ENCODE results near the gene MDM1.

Gene MDM1

GRCh38 chr12:68331869-68332727, at the start of gene MDM1:
Gene MDM1 (minus strand): TSS chr12:68332362. CDS start chr12:68332245, 117 bp downstream.
- DNase-seq (ENCODE audit: low read depth): peak; percentile 93

DNA sequence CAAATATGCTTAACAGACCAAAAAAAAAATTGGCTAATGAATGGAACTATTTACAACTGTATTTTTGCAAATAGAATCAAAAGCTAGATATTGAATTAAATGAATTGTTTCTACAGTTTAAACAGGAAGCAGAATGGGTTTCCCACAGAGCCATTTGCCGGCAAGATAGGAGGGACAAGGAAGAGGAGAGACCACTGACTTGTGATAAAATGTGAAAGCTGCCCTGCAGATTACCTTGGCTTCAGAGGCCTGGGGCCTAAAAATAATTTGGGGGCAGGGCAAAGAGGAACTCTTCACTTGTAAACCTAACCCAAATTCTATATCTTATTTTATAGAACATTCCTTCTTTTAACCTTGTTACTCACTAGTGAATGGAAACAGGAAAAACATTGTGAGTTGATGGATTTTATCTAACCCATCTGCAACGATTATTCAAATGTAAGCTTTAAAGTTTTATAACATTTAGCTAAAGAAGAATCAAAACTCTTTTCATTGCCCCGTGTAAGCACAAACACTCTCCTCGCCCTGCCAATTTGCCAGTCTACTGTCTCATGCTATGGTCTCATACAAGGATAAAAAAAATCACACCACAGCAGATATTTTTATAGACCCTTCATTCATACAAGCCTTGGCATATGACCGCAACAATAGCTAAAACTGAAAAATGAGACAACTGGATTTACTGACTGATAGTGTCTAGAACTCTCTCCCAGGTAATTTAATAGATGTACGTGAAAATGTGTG, 49.5 kb upstream of the MDM1 start:
- no peak for DNase-seq (ENCODE audit: low read depth)

GRCh38 chr12:68378872-68379606, 46.9 kb upstream of the MDM1 start:
- no peak for DNase-seq (ENCODE audit: low read depth)

GRCh38 chr12:68377881-68378280, 45.7 kb upstream of the MDM1 start:
- DNase-seq (ENCODE audit: low read depth): no peak

GRCh38 chr12:68376901-68377300, 44.7 kb upstream of the MDM1 start:
- DNase-seq (ENCODE audit: low read depth): no peak

DNA sequence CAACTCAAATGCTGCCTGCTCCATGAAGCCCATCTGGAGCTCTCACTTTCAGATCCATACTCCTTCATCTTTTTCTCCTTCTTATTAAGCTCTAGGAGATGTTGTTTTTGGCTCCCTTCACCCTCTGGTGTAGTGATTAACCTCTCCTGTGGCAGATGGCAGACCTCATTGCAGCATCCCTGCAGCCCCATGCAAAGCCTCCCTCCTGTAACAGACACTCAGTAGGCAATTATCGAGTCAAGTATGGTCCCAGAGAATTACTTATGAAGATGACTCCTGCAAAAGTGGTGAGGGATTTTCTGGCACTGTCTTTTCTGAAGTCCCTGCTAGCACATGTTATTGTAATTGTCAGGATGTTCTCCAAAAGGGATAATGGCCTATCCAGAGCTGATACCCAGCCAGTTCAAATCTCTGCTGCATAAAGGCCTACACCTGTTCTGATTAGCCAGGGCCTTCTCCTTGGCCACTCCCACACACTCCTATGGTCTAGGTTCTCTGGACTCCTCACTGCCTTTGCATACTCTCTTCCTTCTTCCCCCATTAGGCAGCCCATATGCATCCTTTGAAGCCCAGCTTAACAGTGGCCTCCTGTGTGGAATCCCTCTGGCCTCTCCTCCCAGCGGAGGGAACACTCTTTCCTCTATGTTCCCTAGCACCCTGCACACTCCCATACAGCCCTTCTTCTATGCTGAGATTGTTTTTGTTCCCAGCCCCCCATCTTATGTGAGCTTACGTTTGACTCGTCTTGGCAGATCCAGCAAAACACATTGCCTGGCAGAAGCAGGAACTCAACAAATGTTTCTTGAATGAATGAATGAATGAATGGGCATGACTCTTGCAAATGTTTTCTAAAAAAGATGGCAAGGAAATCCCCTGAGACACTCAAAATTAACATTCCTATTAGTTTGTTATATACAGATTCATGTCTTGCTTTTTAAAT, 43.9 kb upstream of the MDM1 start:
- no peak for DNase-seq (ENCODE audit: low read depth)

GRCh38 chr12:68374307-68374982, 42.3 kb upstream of the MDM1 start:
- DNase-seq (ENCODE audit: low read depth): peak; percentile 54

- DNase-seq (ENCODE audit: low read depth): no peak
These were observed 38.5 kb upstream of the MDM1 start for GRCh38 chr12:68370667-68371066.

- no peak for DNase-seq (ENCODE audit: low read depth)
These were observed 37.9 kb upstream of the MDM1 start for GRCh38 chr12:68370006-68370590.

DNA sequence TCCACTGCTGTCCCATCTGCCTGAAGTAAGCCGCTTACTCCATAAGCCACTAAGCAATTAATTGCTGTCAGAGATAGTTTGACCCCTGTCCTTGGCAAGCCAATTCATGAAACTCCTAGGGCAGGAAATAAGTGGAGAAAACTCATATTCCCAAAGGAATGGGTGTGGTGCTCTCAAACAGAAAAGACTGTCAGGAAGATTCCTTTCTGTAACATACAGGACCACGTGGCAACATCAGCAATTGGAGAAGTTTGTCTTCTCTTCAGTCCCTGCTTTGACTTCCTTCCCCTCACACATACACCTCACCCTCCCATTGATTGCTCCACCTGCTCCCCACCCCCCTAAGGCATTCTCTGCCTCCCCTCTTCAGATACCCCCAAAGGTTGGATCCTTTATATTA, 36.2 kb upstream of the MDM1 start:
- DNase-seq (ENCODE audit: low read depth): no peak

DNA sequence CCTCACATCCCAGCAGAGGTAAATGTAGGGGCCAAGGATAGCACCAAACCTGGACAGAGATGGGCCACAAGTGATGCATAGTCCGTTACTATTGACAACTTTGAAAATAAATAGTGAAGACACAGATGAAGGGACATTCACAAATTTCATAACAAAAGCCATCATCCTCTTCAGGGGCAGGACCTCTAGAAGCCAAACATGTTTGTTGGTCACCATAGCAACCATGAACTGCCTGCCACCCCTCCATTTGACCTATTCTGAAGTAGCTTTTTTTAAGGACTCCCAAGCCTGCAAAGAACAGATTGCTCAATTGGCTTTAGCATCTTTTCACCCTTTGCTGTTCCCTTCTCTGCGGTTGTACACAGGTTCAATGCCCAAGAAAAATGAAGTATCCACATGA, 35.7 kb upstream of the MDM1 start:
- no peak for DNase-seq (ENCODE audit: low read depth)

DNA sequence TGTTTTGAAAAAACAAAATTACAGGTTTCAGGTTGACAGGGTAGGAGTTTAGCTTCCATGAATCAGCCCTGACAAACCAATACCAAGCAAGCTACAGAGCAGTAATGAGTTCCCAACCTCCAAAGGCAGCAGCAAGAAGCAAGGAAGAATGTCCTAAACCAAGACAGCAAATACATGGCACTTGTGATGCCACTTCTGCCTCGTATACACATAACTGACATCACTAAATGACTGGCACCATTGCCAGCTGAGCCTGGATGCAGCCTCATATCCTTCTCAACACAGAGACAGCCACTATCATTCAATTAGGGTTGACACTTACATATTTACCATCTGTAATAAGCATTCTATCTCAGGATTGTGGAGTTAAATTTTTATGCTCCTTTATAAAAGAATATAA, 35.0 kb upstream of the MDM1 start:
- no peak for DNase-seq (ENCODE audit: low read depth)

DNA sequence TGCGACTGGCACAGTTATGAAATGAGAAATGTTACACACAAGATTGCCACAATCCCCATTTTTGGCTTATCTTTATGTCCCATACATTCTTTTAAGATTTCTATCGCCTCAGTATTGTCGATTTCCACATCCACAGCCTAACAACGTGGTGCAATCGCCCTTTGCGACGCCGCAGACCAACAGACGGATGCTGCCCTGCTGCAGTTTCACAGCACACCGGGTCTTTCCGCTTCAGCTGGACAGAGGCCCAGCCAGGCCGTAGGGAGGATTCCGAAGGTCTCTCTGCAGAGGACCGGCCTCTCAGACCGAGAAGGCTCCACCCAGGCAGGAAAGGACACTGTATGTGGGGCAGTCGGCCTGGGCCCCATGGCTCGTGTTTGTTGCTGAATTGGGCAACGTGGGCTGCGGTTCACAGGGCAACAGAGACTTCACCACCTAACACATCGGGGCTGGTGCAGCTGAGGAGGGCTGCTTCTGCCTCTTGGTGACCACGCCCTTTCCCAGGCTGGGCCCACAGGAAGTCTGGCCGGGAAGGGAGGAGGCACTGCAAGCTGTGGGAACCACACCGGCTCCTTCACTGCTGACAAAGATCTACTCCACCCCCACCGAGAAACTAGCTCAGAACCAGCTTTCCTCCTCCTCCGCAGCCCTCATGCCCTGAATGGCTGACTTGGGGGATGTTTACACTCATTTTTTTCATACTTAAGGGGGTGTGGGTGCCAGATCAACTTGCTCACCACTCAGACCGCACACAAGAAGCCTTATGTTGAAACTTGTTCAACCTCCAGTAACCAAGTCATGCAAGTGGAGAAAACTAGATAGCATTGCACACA, 32.9 kb upstream of the MDM1 start:
- DNase-seq (ENCODE audit: low read depth): peak; percentile 71

DNA sequence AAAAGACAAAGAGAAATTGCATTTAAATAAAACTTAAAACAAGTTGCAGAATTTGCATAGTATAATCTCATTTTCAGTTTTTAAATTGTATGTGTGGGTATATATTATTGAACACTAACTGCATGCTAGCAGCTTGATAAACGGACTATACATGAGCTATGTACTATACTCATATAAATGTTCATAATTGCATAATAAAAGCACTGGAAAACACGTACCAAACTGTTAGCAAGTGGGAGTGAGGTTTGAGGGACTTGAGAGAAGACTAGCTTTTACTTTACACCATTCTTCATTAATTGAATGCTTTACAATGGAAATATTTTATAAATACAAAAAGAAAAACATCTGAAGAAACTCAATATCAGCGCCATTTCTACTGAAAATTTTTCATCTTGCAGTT, 32.2 kb upstream of the MDM1 start:
- DNase-seq (ENCODE audit: low read depth): no peak

DNA sequence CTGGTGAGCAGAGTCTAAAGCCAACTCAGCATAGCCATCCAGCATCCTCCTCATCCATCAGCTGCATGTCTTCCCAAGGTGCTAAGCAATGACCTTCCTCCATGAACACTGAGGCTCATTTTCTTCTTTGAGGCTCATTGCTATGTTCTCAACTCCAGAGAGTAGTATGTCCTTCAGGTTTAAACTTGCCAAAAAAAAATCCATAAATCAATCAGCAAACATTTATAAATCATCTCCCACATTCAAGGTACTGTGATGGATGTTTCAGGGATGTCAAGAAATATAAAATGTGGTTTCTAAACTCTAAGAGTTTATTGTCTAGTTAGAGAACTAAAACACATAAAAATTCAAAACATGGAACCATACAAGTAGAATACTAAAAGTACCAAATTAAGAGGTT, 29.8 kb upstream of the MDM1 start:
- DNase-seq (ENCODE audit: low read depth): no peak

- DNase-seq (ENCODE audit: low read depth): no peak
These were observed 27.5 kb upstream of the MDM1 start for GRCh38 chr12:68359674-68360073.

DNA sequence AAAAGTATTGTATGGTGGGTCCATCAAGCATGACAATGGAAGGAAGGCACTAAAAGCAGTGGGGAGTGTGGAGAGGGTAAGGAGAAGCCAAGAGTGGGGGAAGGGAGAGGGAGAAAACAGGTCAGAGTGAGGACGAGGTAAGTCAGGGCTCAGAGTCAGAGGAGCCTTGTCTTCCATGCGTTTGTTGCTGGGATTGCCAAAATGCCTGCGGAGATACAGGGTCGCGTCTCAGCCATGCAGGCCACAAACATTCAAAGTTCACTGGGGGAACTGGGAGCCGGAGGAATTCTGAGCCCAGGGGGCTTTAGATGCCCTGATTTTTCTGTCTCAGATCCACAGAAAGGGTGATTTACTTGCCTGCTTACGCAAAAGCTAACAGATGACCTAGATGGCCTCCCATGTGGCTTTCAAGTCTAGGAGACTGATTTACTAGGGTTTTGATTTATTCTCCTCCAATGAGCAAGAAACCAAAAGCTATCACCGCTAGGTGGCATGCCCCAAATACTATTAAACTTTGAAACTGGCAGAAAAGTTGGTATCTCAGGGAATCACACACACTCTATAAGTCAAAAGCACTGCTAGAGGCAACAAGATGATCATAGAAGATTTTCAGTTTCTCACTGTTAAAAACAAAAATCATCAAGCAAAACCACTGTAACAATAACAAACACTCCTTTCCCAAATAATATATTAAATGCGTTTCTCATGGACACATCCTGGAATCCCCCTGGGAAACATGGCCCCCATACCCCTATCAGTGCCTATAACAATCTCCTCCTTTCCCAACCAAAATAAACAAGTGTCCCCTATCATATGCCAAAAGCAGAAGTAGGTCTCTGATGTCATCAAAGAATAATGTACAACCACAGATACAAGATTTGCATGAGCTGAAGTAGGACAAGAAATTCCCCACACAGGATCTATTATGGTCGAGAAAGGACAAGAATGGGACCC, 26.6 kb upstream of the MDM1 start:
- peak; percentile 28 for DNase-seq (ENCODE audit: low read depth)

GRCh38 chr12:68356986-68357385, 24.8 kb upstream of the MDM1 start:
- no peak for DNase-seq (ENCODE audit: low read depth)

Measured in activated T-helper 9 cell treated with anti-CD3 and anti-CD28 coated beads, Interleukin-2, amount 50 U/mL, for 16 hours (primary cell).